NT2/D1 (cell line): Measurements from ENCODE around the gene MED15.

Source experiments
- YY1 ChIP-seq: IDR thresholded peaks from 2 replicates; pipeline ENCODE4 v1.6.1; 2011; ENCODE audit not compliant: insufficient read length, insufficient read depth
- ZNF274 ChIP-seq: IDR thresholded peaks from 2 replicates; pipeline ENCODE4 v1.6.1; 2011; ENCODE audit warnings: mild to moderate bottlenecking, low read depth, low read length

DNA sequence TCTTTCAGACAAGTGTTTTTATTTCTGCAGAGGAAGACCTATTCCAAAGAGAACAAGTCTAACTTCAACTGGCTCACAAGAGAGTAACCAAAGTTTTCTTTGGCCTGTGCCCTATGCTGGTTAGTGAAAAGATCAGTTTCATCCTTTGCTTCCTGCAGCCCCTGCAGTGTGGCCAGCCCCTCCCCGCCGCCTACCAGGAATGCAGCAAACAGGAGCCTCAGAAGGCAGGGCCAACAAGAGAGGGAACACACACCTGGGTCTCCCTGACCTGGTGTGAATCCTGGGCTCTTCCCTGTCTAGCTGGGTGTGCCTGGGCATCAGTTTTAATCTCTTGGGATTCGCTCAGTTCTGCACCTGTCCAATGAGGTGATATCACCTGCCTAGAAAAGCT is 48.3 kb upstream of the MED15 start:
- no peak for TF ChIP-seq YY1
- TF ChIP-seq ZNF274 = no peak
